Measurements from ENCODE around the gene FAR1. TPM values are rescaled to one million over a fixed set of nuclear protein-coding genes. Genes with fewer than 3 reads are reported as not detected.

The FAR1 gene
- total and polyA plus RNA-seq, 2 of the 4 experiments (the other 2 are of a cell fraction) = 35.3 to 119 TPM

- Histone ChIP-seq H3K56ac (ENCODE audit: extremely low read depth, insufficient read depth, low read length) (no peak overlapping the region), H3K9me1 (ENCODE audit: insufficient read depth, low read length) (no peaks in the 10 kb centered on the region; the same call in 1 of the 2 replicates), H3K27ac (ENCODE audit: insufficient read depth, low read length) (no peak overlapping the region), H2BK120ac (ENCODE audit: low read depth, low read length) (no peak overlapping the region), H2BK15ac (ENCODE audit: low read depth, low read length) (no peak overlapping the region), H3K4ac (ENCODE audit: low read depth, low read length) (no peak overlapping the region), H3K9me3 (ENCODE audit: control insufficient read depth, insufficient read depth, low read length) (no peaks in the 10 kb centered on the region), H2AFZ (replicated peaks; ENCODE audit: low read length, poor library complexity) (no peak overlapping the region), H4K5ac (ENCODE audit: low read depth, low read length) (no peak overlapping the region), H2BK20ac (ENCODE audit: low read depth, low read length) (no peak overlapping the region), H3K18ac (ENCODE audit: low read depth, low read length) (no peak overlapping the region), H2AK9ac (replicated peaks; ENCODE audit: low read depth, low read length, poor library complexity) (no peak overlapping the region), H2BK5ac (ENCODE audit: low read depth, low read length, poor library complexity, severe bottlenecking) (no peak overlapping the region), H4K20me1 (ENCODE audit: insufficient read depth, low read length) (peaks cover 9% of the 10 kb centered on the region; the same call in 1 of the 2 replicates), H3K4me2 (ENCODE audit: low read depth, low read length) (no peak overlapping the region), H4K8ac (ENCODE audit: low read depth in 2 of 2, low read length in 2 of 2) (no peak overlapping the region), H3K4me3 (ENCODE audit: insufficient read depth, low read depth, low read length) (no peak overlapping the region), H4K91ac (ENCODE audit: insufficient read depth, low read depth, low read length) (no peak overlapping the region), H3K79me1 (ENCODE audit: low read depth in 1 of 2, low read length in 2 of 2) (peaks cover 21 to 25% of the 10 kb centered on the region in 2 experiments), H3K9ac (ENCODE audit: low read depth, low read length) (no peak overlapping the region), H3K36me3 (ENCODE audit: control insufficient read depth, insufficient read depth, low read length) (peaks cover 9% of the 10 kb centered on the region), H2AK5ac (ENCODE audit: low read depth, low read length) (no peak overlapping the region), H3K4me1 (ENCODE audit: control insufficient read depth, insufficient read depth, low read length) (peaks cover 2% of the 10 kb centered on the region; the same call in 1 of the 2 replicates), H3K27me3 (ENCODE audit: control insufficient read depth, insufficient read depth, low read length) (no peaks in the 10 kb centered on the region), H3K14ac (replicated peaks; ENCODE audit: low read depth, low read length) (no peak overlapping the region), H3K23ac (ENCODE audit: low read depth, low read length) (no peak overlapping the region)
- DNase-seq = no peak
- no TSS peak for BruUV-seq (replicated peaks)
- ChIA-PET POLR2A (ENCODE audit: unreplicated experiment) (no interaction called here), CTCF (no interaction called here)
- TF ChIP-seq ELK1 (IDR thresholded peaks at IDR 0.05; ENCODE audit: borderline replicate concordance, low read depth, low read length) = no peak
- TF ChIP-seq CTCF (conservative IDR thresholded peaks at IDR 0.05; ENCODE audit: low read depth, low read length) = no peak
- TF ChIP-seq SMC3 (IDR thresholded peaks at IDR 0.05; ENCODE audit: low read depth, low read length) = no peak
- WGBS, 2 experiments (ENCODE audit: extremely low coverage in 2 of 2, insufficient read length in 1 of 2) = 100% methylated on average over 1 of the region's 2 CpGs; no CpG with 5 or more reads in 1 of the 2 experiments
- dilution Hi-C loops (cut with HindIII; ENCODE audit: low sequenced_read_pairs, unreplicated experiment) (no loop called here), in situ Hi-C loops (cut with MboI; ENCODE audit: low sequenced_read_pairs) (no loop called here), intact Hi-C loops (cut with micrococcal nuclease) (no loop called here)
- no peak for ATAC-seq (ENCODE audit: low read depth)
Observed at GRCh38 chr11:13698132-13698531, 29.7 kb downstream of the FAR1 start.
